Activated naive CD4-positive, alpha-beta T cell treated with anti-CD3 and anti-CD28 coated beads, Interleukin-2, amount 50 U/mL, for 16 hours (primary cell): ENCODE measurements around the gene TBX19.
"Not testable (repeated sequence)": the region's sequence is repeated elsewhere in the genome, so short reads cannot be mapped to it uniquely, and the experiment has no call there.

Experiments used
- DNase-seq: peaks from one replicate; pipeline ENCODE4 v3.0.0-alpha.2; 2020

TBX19 gene

DNA sequence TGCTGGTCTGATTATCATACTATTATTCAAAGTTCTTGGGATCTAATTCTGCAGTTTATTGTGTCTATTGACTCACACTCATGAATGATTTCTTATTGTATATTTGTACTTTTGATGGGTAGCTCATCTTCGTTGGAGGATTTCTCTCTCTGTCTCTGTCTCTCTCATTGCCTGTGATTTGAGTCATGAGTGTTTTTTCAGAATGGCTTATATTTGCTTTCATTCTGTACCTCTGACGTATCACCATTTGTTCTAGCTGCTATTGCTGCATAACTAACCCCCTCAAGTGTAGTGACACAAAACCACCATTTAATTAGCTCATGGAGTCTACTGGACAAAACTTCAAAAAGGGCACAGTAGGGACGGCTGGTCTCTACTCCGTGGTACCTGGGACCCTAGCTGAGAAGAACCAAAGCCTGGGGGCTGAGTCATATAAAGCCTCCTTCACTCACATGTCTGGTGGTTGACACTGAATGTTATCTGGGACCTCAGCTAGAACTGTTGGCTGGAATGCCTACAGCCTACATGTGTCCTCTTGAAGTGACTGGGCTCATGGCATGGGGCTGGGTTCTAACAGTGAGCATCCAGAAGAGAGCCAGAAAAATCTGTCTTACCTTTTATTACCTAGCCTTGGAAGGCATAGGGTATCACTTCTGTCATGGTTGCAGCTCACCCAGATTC lies 44.2 kb downstream of the TBX19 start:
- DNase-seq: no peak

DNA sequence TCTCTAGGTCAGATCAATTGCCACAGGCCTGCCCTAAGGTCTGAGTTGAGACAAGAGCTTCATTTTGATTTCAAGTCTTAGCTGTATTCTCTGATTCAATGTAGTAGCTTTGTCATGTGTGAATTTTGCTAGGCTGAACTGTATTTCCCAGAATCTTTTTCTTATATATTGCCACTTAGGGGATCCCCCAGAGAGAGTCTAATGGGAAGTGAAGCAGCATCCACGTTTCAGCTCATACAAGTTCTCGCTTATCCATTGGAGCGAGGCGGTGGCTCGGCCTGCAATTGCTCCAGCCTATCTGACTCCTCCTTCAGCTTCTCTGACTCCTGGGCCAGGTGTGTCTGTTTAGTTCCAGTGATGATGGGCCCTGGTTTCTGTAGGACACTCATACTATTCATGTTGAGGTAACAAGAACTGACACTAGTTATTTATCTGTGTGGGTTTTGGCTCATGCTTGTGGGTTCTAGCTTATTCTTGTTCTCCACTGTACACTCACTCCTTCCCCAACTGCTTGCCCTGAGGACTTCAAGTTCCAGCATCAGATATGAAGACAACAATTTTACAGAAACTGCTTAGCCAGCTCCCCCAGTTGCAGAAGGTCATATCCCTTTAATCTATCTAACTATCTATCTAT lies 48.2 kb downstream of the TBX19 start:
- no peak for DNase-seq

- DNase-seq: no peak
Observed at GRCh38 chr1:168330285-168330684, 49.6 kb downstream of the TBX19 start.

DNA sequence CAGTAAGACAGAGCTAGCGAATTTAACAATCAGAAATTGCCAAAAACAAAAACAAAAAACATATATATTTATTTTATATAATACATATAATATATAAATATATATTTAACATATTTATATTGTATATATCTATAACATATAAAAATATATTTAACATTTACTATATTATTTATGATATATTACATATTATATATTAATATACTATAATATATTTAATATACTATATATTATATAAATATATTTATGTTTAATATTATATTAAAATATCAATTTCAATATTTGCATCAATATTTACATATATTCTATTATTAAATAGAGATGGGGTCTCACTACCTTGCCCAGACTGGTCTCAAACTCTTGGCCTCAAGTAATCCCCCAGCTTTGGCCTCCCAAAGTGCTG lies 50.9 kb downstream of the TBX19 start:
- DNase-seq: no peak

DNA sequence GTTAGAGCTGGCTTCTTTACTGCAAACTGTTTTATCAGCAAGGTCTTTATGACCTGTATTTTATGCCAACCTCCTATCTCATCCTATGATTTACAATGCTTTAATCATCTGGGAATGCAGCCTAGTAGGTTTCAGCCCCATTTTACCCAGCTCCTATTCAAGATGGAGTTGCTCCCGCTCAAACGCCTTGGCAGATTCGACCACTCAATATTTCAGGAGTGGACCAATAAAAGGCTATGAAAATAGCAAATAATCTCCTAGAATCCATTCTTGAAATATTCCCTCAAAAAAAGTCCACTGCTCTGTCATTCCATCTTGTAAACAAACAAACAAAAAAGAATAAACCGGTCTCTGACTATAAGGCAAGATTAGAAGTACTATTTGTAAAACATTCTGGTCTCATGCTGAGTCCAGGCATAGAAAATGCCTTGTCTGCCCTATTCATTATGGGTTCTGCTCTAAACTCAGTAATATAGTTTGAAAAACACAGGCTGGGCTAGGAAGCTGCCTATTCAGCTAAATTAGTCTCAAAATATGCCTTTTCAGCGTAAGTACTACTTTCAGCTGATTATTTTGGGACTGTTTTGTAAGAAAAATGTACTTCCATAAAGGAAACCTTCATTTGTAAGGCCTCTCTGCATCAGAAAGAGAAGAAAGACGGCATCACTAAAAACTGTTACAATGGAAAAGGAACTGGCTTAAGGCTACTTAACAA lies 53.0 kb downstream of the TBX19 start:
- DNase-seq: no peak

- no peak for DNase-seq
Observed at GRCh38 chr1:168335500-168335899, 54.8 kb downstream of the TBX19 start.

- DNase-seq: no peak
Observed at GRCh38 chr1:168338589-168339503, 58.2 kb downstream of the TBX19 start.

GRCh38 chr1:168340781-168341482 lies 60.3 kb downstream of the TBX19 start:
- DNase-seq: no peak

DNA sequence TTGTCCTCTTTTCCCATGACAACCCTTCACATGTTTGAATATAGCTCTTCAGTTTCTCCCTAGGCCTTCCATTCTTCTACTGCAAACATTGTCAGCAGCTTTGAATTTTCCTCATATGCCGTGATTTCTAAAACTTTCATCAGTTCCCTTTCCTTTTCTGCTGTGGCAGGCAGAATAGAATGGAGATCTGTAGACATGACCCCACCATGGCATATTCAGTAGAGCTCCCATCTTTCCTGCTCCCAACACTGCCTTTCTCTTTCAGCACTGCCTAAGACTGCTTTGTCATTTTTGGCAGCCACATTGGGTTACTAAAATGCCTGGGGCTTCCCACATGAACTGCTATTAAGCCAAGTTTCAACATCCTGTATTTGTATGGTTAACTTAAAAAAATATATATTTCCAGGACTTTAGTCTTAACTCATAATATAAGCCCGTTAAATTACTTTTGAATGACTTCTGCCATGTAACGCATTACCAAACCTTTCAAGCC lies 60.9 kb downstream of the TBX19 start:
- DNase-seq: no peak

DNA sequence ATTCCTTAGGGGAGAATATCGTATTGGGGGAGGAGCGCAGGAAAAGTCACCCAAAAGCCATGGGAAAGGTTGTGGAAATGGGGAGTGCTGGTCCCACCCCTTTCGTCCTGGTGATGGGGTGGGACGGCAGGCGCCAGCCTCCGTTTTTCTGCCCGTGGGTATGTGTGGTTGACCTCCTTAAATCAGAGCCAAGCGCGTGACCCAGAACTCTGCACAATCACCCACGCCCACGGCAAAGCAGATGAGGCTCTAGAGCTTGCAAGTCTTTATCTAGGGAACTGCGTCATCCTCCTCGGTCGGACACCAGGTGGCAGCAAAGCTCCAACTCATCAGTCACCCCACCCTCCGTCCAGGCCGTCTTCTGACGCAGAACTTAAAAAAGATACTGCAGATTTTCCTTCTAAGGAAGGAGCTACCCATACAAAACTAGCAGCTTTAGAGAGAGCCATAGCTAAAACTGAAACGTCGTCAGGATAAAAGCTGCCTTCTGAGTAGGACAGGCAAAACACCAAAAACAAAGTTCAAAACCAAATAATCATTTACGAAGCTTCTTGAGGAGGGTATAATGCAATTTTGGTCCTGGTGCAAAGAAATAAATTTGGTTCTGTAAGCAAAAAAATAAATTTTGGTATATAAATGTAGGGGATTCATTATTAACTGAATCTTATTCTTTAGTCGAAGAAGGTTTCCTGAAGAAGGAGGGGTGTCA lies 62.0 kb downstream of the TBX19 start:
- peak; percentile 88 for DNase-seq

- no peak for DNase-seq
Observed at GRCh38 chr1:168343566-168343965, 62.9 kb downstream of the TBX19 start.

GRCh38 chr1:168344517-168344916 lies 63.8 kb downstream of the TBX19 start:
- DNase-seq: no peak

- DNase-seq: no peak
Observed at GRCh38 chr1:168345939-168346338, 65.3 kb downstream of the TBX19 start.

- no peak for DNase-seq
Observed at GRCh38 chr1:168347630-168348029, 67.0 kb downstream of the TBX19 start.

GRCh38 chr1:168348146-168348709 lies 67.6 kb downstream of the TBX19 start:
- no peak for DNase-seq

DNA sequence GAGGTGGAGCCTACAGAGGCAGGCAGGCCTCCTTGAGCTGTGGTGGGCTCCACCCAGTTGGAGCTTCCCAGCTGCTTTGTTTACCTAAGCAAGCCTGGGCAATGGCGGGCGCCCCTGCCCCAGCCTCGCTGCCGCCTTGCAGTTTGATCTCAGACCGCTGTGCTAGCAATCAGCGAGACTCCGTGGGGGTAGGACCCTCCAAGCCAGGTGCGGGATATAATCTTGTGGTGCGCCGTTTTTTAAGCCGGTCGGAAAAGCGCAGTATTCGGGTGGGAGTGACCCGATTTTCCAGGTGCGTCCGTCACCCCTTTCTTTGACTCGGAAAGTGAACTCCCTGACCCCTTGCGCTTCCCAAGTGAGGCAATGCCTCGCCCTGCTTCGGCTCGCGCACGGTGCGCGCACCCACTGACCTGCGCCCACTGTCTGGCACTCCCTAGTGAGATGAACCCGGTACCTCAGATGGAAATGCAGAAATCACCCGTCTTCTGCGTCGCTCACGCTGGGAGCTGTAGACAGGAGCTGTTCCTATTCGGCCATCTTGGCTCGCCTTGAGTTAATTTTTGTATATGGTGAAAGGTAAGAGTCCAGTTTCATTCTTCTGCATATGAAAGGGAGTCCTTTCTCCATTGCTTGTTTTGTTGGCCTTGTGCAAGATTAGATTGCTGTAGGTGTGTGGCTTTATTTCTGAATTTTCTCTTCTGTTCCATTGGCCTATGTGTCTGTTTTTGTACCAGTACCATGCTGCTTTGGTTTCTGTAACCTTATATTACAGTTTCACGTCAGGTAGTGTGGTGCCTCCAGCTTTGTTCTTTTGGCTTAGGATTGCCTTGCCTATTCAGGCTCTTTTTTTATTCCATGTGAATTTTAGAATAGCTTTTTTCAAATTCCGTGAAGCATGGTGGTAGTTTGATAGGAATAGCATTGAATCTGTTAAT lies 73.9 kb downstream of the TBX19 start:
- not testable (repeated sequence) for DNase-seq

- DNase-seq: no peak
Observed at GRCh38 chr1:168360151-168361021, 79.7 kb downstream of the TBX19 start.

GRCh38 chr1:168361252-168361651 lies 80.6 kb downstream of the TBX19 start:
- no peak for DNase-seq

GRCh38 chr1:168362991-168363390 lies 82.3 kb downstream of the TBX19 start:
- DNase-seq: no peak
